Spleen (tissue), 7 donors: ENCODE data around the gene KLB.

ENCODE experiments used
- CTCF ChIP-seq, 11 experiments: fragments of 200-600 bp in 7 of 11; fragments of 450-650 bp in 4 of 11; sonication (generic) in 4 of 11; IDR thresholded peaks in 8 of 11; conservative IDR thresholded peaks in 3 of 11; 1 replicate in 7 of 11; 2 replicates in 4 of 11; pipeline versions ENCODE4 v1.4.0 to v1.8.0; 2016 to 2021; ENCODE audit warnings: antibody characterized with exemption in 11 of 11, inconsistent platforms in 4 of 11, mild to moderate bottlenecking in 1 of 11
- POLR2A ChIP-seq, 3 donors: fragments of 450-650 bp; IDR thresholded peaks; one replicate each; pipeline ENCODE4 v1.5.1; 2017; ENCODE audit warnings: antibody characterized with exemption in 3 of 3, mild to moderate bottlenecking in 1 of 3
- donor health status: DM: no; HTN: no; CAD: no; lungs with moderate emphysema.
- donor health status: DM: no; HTN: no; CAD: no.
- donor health status: DM: no; HTN: no; CAD: no.

DNA sequence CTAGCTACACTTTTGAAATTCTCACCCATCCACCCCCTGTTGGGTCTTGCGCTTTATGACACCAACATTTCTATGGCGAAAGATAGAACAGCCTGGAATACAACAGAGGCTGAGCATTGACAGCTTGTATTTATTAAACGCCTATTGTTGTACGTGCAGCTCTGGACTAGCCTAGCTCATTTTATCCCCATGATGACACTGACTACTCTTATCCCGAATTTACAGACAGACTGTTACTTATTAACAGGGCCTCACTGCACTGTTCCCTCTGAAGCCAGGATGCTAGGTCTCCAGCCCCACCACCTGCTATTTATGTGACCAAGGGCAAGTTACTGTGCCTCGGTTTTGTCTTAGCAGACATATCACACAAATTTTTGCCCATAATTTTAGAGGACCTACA, 39.6 kb upstream of the KLB start:
- TF ChIP-seq CTCF (IDR thresholded peaks at IDR 0.05 in 8 of 11, conservative IDR thresholded peaks at IDR 0.05 in 3 of 11) (no peak), POLR2A (IDR thresholded peaks at IDR 0.05) (no peak)
